LoVo (cell line): ENCODE data around the gene BTNL8.

Experiments used
- DNase-seq: peaks from one replicate; pipeline ENCODE4 v3.0.0-alpha.2; 2016; ENCODE audit warnings: low spot score

The BTNL8 gene

GRCh38 chr5:180898621-180899246 is at the start of gene BTNL8:
Gene BTNL8, plus strand, starts transcription at chr5:180899159. Its CDS starts 152 bp downstream, at chr5:180899311.
- peak; percentile 37 for DNase-seq

GRCh38 chr5:180849827-180850226 is 49.1 kb upstream of the BTNL8 start:
- DNase-seq, result no peak

- no peak for DNase-seq
Measured at GRCh38 chr5:180850434-180851078, 48.4 kb upstream of the BTNL8 start.

GRCh38 chr5:180852495-180852894 is 46.5 kb upstream of the BTNL8 start:
- DNase-seq, result no peak

GRCh38 chr5:180853121-180853847 is 45.7 kb upstream of the BTNL8 start:
- no peak for DNase-seq

- no peak for DNase-seq
Measured at GRCh38 chr5:180853848-180854176, 45.1 kb upstream of the BTNL8 start.

- no peak for DNase-seq
Measured at GRCh38 chr5:180858586-180858985, 40.4 kb upstream of the BTNL8 start.

- DNase-seq, result peak; percentile 73
Measured at GRCh38 chr5:180860273-180860886, 38.6 kb upstream of the BTNL8 start.

GRCh38 chr5:180860887-180861822 is 37.8 kb upstream of the BTNL8 start, which contains the start of gene ZFP62:
Gene ZFP62, minus strand, starts transcription at chr5:180861276. Its CDS starts 57 bp downstream, at chr5:180861219.
- DNase-seq, result peak; percentile 91

GRCh38 chr5:180862645-180863044 is 36.3 kb upstream of the BTNL8 start:
- DNase-seq, result no peak

- DNase-seq, result peak; percentile 73
Measured at GRCh38 chr5:180865981-180866695, 32.8 kb upstream of the BTNL8 start.

- DNase-seq, result no peak
Measured at GRCh38 chr5:180866985-180867384, 32.0 kb upstream of the BTNL8 start.

- peak; percentile 87 for DNase-seq
Measured at GRCh38 chr5:180868960-180869359, 30.0 kb upstream of the BTNL8 start.

- no peak for DNase-seq
Measured at GRCh38 chr5:180869587-180869986, 29.4 kb upstream of the BTNL8 start.

GRCh38 chr5:180870276-180871068 is 28.5 kb upstream of the BTNL8 start:
- DNase-seq, result no peak

GRCh38 chr5:180872419-180872818 is 26.5 kb upstream of the BTNL8 start:
- no peak for DNase-seq

- no peak for DNase-seq
Measured at GRCh38 chr5:180873615-180874520, 25.1 kb upstream of the BTNL8 start.

GRCh38 chr5:180874804-180875582 is 24.0 kb upstream of the BTNL8 start:
- no peak for DNase-seq
